HEK293 (cell line): ENCODE data around the gene MUS81.

Experiments
- CTCF ChIA-PET: fragments of 350-600 bp; formaldehyde crosslinking; extraction: SDS; loops from one replicate; lab custom pipeline; 2021; ENCODE audit warnings: antibody characterized with exemption; lab: Yijun Ruan, JAX
- POLR2A ChIA-PET: fragments of 300-600 bp; formaldehyde crosslinking; extraction: SDS; loops from one replicate; lab custom pipeline; 2020; ENCODE audit warnings: antibody characterized with exemption, inconsistent platforms; lab: Yijun Ruan, JAX
- H3K27ac ChIP-seq: fragments of 200-500 bp; sonication (Bioruptor generic); 2 replicates; pipeline ENCODE4 v1.5.1; 2014; ENCODE audit warnings: low read depth, low read length, control low read depth, inconsistent platforms; ENCODE audit errors: extremely low read depth
- H3K36me3 ChIP-seq, 2 experiments: fragments of 200-500 bp in 1 of 2; sonication (Bioruptor generic) in 1 of 2; 1 replicate in 1 of 2; 2 replicates in 1 of 2; pipeline ENCODE4 v1.5.1; 2014 to 2017; ENCODE audit warnings: inconsistent platforms in 2 of 2, low read length in 2 of 2; ENCODE audit not compliant: control insufficient read depth in 2 of 2, insufficient read depth in 1 of 2
- H3K4me1 ChIP-seq: fragments of 200-500 bp; sonication (Bioruptor generic); 2 replicates; pipeline ENCODE4 v1.5.1; 2014; ENCODE audit warnings: mild to moderate bottlenecking, low read length, inconsistent platforms; ENCODE audit not compliant: control insufficient read depth, insufficient read depth
- H3K4me3 ChIP-seq: 2 replicates; pipeline ENCODE4 v1.5.1; 2011; ENCODE audit warnings: low read depth, mild to moderate bottlenecking, control low read depth, low read length, moderate library complexity
- H3K9me3 ChIP-seq: fragments of 200-500 bp; sonication (Bioruptor generic); 2 replicates; pipeline ENCODE4 v1.5.1; 2014; ENCODE audit warnings: low read depth, low read length, inconsistent platforms; ENCODE audit not compliant: control insufficient read depth, insufficient read depth
- BCL11B ChIP-seq: fragments of 450-650 bp; formaldehyde crosslinking; IDR thresholded peaks from 2 replicates; pipeline ENCODE4 v1.5.1; 2016; ENCODE audit warnings: low read depth, missing biosample characterization, missing genetic modification characterization
- KLF17 ChIP-seq: fragments of 450-650 bp; formaldehyde crosslinking; IDR thresholded peaks from 2 replicates; pipeline ENCODE4 v1.5.1; 2016; ENCODE audit warnings: missing biosample characterization, missing genetic modification characterization
- KLF8 ChIP-seq: fragments of 450-650 bp; formaldehyde crosslinking; IDR thresholded peaks from 2 replicates; pipeline ENCODE4 v1.5.1; 2016; ENCODE audit warnings: missing biosample characterization, missing genetic modification characterization
- TRIM28 ChIP-seq: IDR thresholded peaks from 2 replicates; pipeline ENCODE4 v1.6.1; 2011; ENCODE audit warnings: low read length, control low read depth, borderline replicate concordance
- ZBTB20 ChIP-seq: fragments of 450-650 bp; formaldehyde crosslinking; IDR thresholded peaks from 2 replicates; pipeline ENCODE4 v1.5.1; 2016; ENCODE audit warnings: missing biosample characterization, missing genetic modification characterization
- ZBTB21 ChIP-seq: fragments of 450-650 bp; formaldehyde crosslinking; IDR thresholded peaks from 2 replicates; pipeline ENCODE4 v1.5.1; 2017; ENCODE audit warnings: missing biosample characterization, missing genetic modification characterization
- ZBTB26 ChIP-seq: fragments of 450-650 bp; formaldehyde crosslinking; optimal IDR thresholded peaks from 2 replicates; pipeline ENCODE3; 2016; ENCODE audit warnings: missing biosample characterization, mild to moderate bottlenecking, missing genetic modification characterization
- ZIC2 ChIP-seq: fragments of 450-650 bp; formaldehyde crosslinking; IDR thresholded peaks from 2 replicates; pipeline ENCODE4 v1.5.1; 2016; ENCODE audit warnings: missing biosample characterization, missing genetic modification characterization
- ZNF2 ChIP-seq: fragments of 450-650 bp; formaldehyde crosslinking; IDR thresholded peaks from 2 replicates; pipeline ENCODE4 v1.5.1; 2016; ENCODE audit warnings: missing biosample characterization, missing genetic modification characterization
- ZNF221 ChIP-seq: fragments of 450-650 bp; formaldehyde crosslinking; IDR thresholded peaks from 2 replicates; pipeline ENCODE4 v1.5.1; 2017; ENCODE audit warnings: missing biosample characterization, missing genetic modification characterization, borderline replicate concordance
- ZNF26 ChIP-seq: fragments of 450-650 bp; formaldehyde crosslinking; IDR thresholded peaks from 2 replicates; pipeline ENCODE4 v1.5.1; 2016; ENCODE audit warnings: missing biosample characterization, missing genetic modification characterization
- ZNF324 ChIP-seq: fragments of 450-650 bp; formaldehyde crosslinking; IDR thresholded peaks from 2 replicates; pipeline ENCODE4 v1.5.1; 2016; ENCODE audit warnings: missing biosample characterization, missing genetic modification characterization
- ZNF335 ChIP-seq: fragments of 450-650 bp; formaldehyde crosslinking; conservative IDR thresholded peaks from 2 replicates; pipeline ENCODE4 v1.5.1; 2016; ENCODE audit warnings: missing biosample characterization, missing genetic modification characterization
- ZNF580 ChIP-seq: fragments of 450-650 bp; formaldehyde crosslinking; IDR thresholded peaks from 2 replicates; pipeline ENCODE4 v1.5.1; 2016; ENCODE audit warnings: missing biosample characterization, missing genetic modification characterization
- ZNF704 ChIP-seq: fragments of 450-650 bp; formaldehyde crosslinking; IDR thresholded peaks from 2 replicates; pipeline ENCODE4 v1.5.1; 2016; ENCODE audit warnings: missing biosample characterization, missing genetic modification characterization
- ZNF837 ChIP-seq: fragments of 450-650 bp; formaldehyde crosslinking; IDR thresholded peaks from 2 replicates; pipeline ENCODE4 v1.5.1; 2016; ENCODE audit warnings: missing biosample characterization, missing genetic modification characterization
- ZSCAN30 ChIP-seq: fragments of 450-650 bp; IDR thresholded peaks from 2 replicates; pipeline ENCODE4 v1.5.1; 2018; ENCODE audit warnings: missing biosample characterization, mild to moderate bottlenecking, missing genetic modification characterization, moderate library complexity
- TF ChIP-seq, protein P1 (sequence below): fragments of 450-650 bp; formaldehyde crosslinking; IDR thresholded peaks from 2 replicates; pipeline ENCODE4 v1.5.1; 2016; ENCODE audit warnings: missing biosample characterization, missing genetic modification characterization
- TF ChIP-seq, protein P2 (sequence below): fragments of 450-650 bp; formaldehyde crosslinking; IDR thresholded peaks from 2 replicates; pipeline ENCODE4 v1.5.1; 2016; ENCODE audit warnings: missing biosample characterization, missing genetic modification characterization
- TF ChIP-seq, protein P3 (sequence below): fragments of 450-650 bp; formaldehyde crosslinking; IDR thresholded peaks from 2 replicates; pipeline ENCODE4 v1.5.1; 2016; ENCODE audit warnings: missing biosample characterization, missing genetic modification characterization, borderline replicate concordance
- TF ChIP-seq, protein P4 (sequence below): fragments of 450-650 bp; formaldehyde crosslinking; IDR thresholded peaks from 2 replicates; pipeline ENCODE4 v1.5.1; 2016; ENCODE audit warnings: missing biosample characterization, missing genetic modification characterization

MUS81 gene

DNA sequence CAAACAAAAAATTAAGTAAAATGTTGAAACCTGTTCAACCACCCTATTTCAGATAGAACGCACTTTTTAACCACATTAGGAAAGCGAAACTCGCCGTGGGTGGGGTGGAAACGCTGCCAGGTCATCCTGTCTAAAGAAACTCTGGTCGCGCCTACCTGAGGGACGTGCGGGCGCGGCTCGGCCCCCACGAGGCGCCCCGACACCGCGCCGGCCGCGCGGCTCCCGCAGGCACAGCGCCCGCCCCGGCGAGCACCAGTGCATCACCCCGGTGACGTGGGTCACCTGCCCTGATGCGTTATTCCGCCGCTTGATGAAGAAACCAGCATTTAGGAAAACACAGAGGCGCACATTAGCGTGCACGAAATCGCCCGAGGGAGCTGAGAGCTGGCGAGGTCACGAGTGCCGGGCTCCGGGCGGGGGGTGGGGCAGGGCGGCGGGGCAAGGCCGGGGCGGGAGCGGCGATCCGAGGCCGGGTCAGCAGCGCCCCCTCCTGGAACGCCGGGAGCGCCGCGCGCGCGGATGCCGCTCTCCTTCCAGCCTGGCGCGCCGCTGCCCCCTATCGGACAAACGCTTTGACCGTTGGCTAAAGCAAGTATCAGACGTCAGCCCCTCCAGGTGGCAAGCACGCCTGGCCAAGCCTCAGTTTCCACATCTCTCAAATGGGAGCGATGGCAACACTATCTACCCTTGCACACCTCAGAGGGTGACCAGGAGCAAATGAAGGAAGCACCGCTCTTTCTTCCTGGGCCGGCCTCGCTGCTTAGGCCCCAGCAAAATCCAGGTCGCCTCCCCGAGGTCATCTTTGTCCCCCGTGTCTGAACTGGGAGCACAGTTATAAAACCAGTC, 42.2 kb upstream of the MUS81 start (continued):
- TF ChIP-seq, protein P1, sequence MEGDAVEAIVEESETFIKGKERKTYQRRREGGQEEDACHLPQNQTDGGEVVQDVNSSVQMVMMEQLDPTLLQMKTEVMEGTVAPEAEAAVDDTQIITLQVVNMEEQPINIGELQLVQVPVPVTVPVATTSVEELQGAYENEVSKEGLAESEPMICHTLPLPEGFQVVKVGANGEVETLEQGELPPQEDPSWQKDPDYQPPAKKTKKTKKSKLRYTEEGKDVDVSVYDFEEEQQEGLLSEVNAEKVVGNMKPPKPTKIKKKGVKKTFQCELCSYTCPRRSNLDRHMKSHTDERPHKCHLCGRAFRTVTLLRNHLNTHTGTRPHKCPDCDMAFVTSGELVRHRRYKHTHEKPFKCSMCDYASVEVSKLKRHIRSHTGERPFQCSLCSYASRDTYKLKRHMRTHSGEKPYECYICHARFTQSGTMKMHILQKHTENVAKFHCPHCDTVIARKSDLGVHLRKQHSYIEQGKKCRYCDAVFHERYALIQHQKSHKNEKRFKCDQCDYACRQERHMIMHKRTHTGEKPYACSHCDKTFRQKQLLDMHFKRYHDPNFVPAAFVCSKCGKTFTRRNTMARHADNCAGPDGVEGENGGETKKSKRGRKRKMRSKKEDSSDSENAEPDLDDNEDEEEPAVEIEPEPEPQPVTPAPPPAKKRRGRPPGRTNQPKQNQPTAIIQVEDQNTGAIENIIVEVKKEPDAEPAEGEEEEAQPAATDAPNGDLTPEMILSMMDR: peak; percentile 92
- TF ChIP-seq KLF8 (tag by site-specific recombination) (0 out of 2 replicates have a peak, but pooled peaks have one; percentile 38), ZBTB26 (tag by site-specific recombination) (peak; percentile 63), ZIC2 (0 out of 2 replicates have a peak, but pooled peaks have one; percentile 11), ZBTB20 (tag by site-specific recombination) (peak; percentile 5; the same call in 1 of the 2 replicates), ZSCAN30 (peak; percentile 44; the same call in 1 of the 2 replicates), ZNF335 (tag by site-specific recombination) (peak; percentile 48; the same call in 1 of the 2 replicates), ZNF704 (tag by site-specific recombination) (no peak), ZNF580 (peak; percentile 72; the same call in 1 of the 2 replicates), ZNF2 (tag by site-specific recombination) (0 out of 2 replicates have a peak, but pooled peaks have one; percentile 26), ZNF324 (tag by site-specific recombination) (peak; percentile 31; the same call in 1 of the 2 replicates), KLF17 (tag by site-specific recombination) (0 out of 2 replicates have a peak, but pooled peaks have one; percentile 40), ZNF26 (tag by site-specific recombination) (no peak), ZNF221 (tag by site-specific recombination) (no peak), BCL11B (tag by site-specific recombination) (peak; percentile 92)
- TF ChIP-seq, protein P2, sequence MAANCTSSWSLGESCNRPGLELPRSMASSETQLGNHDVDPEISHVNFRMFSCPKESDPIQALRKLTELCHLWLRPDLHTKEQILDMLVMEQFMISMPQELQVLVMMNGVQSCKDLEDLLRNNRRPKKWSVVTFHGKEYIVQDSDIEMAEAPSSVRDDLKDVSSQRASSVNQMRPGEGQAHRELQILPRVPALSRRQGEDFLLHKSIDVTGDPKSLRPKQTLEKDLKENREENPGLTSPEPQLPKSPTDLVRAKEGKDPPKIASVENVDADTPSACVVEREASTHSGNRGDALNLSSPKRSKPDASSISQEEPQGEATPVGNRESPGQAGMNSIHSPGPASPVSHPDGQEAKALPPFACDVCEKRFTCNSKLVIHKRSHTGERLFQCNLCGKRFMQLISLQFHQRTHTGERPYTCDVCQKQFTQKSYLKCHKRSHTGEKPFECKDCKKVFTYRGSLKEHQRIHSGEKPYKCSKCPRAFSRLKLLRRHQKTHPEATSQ: 0 out of 2 replicates have a peak, but pooled peaks have one; percentile 22

GRCh38 chr11:65821107-65821506, 39.1 kb upstream of the MUS81 start:
- ChIA-PET POLR2A (no interaction called here), CTCF (interaction anchor here (1.2 kb wide), 1 partner anchor 38 kb away, joined by 7 read pairs; no protein-coding TSS in a partner anchor)
- H3K27ac ChIP-seq: no peak overlapping the region

More at GRCh38 chr11:65821107-65821506, 39.1 kb upstream of the MUS81 start:
- no peak for TF ChIP-seq ZBTB21 (tag by site-specific recombination)
- TF ChIP-seq, protein P3, sequence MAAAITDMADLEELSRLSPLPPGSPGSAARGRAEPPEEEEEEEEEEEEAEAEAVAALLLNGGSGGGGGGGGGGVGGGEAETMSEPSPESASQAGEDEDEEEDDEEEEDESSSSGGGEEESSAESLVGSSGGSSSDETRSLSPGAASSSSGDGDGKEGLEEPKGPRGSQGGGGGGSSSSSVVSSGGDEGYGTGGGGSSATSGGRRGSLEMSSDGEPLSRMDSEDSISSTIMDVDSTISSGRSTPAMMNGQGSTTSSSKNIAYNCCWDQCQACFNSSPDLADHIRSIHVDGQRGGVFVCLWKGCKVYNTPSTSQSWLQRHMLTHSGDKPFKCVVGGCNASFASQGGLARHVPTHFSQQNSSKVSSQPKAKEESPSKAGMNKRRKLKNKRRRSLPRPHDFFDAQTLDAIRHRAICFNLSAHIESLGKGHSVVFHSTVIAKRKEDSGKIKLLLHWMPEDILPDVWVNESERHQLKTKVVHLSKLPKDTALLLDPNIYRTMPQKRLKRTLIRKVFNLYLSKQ: no peak
- TF ChIP-seq ZNF837: no peak
- TF ChIP-seq, protein P4, sequence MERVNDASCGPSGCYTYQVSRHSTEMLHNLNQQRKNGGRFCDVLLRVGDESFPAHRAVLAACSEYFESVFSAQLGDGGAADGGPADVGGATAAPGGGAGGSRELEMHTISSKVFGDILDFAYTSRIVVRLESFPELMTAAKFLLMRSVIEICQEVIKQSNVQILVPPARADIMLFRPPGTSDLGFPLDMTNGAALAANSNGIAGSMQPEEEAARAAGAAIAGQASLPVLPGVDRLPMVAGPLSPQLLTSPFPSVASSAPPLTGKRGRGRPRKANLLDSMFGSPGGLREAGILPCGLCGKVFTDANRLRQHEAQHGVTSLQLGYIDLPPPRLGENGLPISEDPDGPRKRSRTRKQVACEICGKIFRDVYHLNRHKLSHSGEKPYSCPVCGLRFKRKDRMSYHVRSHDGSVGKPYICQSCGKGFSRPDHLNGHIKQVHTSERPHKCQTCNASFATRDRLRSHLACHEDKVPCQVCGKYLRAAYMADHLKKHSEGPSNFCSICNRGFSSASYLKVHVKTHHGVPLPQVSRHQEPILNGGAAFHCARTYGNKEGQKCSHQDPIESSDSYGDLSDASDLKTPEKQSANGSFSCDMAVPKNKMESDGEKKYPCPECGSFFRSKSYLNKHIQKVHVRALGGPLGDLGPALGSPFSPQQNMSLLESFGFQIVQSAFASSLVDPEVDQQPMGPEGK (tag by site-specific recombination): no peak
- TF ChIP-seq TRIM28: no peak
- Histone ChIP-seq H3K4me1 (no peaks in the 10 kb centered on the region; the same call in 1 of the 2 replicates), H3K36me3 (no peaks in the 10 kb centered on the region), H3K9me3 (no peaks in the 10 kb centered on the region), H3K4me3 (no peak overlapping the region)
